Measurements from ENCODE around the gene ERCC6. TPM values are rescaled to one million over a fixed set of nuclear protein-coding genes. Genes with fewer than 3 reads are reported as not detected.

ERCC6 gene
- total RNA-seq, 5 donors from 2014 or later (not counting 1 experiment from before 2014, with no cell fraction given): 34.6 to 40.7 (median 39.1) TPM

DNA sequence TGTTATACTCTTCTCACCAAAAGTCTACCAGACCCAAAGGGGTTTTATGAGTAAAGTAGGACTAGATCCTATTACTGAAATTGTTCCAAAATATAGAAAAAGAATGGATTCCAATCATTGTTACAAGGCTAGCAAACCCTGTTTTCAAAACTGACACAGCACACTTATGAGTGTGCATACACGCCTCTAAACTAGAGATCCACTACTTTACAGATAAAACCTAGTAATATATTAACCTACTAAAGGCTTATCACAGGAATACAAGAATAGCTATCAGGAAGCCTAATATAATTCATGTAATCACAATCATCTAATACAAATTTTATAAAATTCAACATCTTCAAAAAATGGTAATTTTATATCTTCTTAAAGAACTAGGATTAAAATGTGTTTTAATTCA lies 52.2 kb downstream of the ERCC6 start:
- ATAC-seq (replicated peaks in 1 of 4) (no peak), DNase-seq (no peak)
- no peaks in the 10 kb centered on the region for H3K9me3 ChIP-seq
- H3K4me3 Mint-ChIP-seq: no peak overlapping the region
- H3K27me3 Mint-ChIP-seq: no peaks in the 10 kb centered on the region
- H3K27ac Mint-ChIP-seq: no peak overlapping the region
- ChIA-PET POLR2A (no interaction called here), CTCF (no interaction called here)
- H3K27me3 ChIP-seq (replicated peaks in 1 of 2; ENCODE audit: control insufficient read depth in 2 of 2, extremely low read depth in 1 of 2, insufficient read depth in 2 of 2, low read length in 1 of 2): no peaks in the 10 kb centered on the region
- peaks cover 36% of the 10 kb centered on the region for H3K36me3 Mint-ChIP-seq
- H3K4me1 Mint-ChIP-seq: peaks cover 11 to 21% (median 20%) of the 10 kb centered on the region in 3 donors
- H3K4me3 ChIP-seq (ENCODE audit: control insufficient read depth in 1 of 2, extremely low read depth in 1 of 2, low read length in 1 of 2): no peak overlapping the region
- H3K36me3 ChIP-seq (ENCODE audit: control insufficient read depth in 2 of 2, extremely low read depth in 1 of 2, insufficient read depth in 1 of 2, low read length in 1 of 2): peaks cover 4 to 8% of the 10 kb centered on the region in 2 donors
- no peaks in the 10 kb centered on the region for H3K9me3 Mint-ChIP-seq
- no peaks in the 10 kb centered on the region for H3K4me1 ChIP-seq (ENCODE audit: control insufficient read depth in 1 of 2, extremely low read depth in 1 of 2, insufficient read depth in 2 of 2, low read length in 2 of 2)
- no peak overlapping the region for H3K27ac ChIP-seq (ENCODE audit: low read length)
- 100% methylated on average over 1 of the region's 1 CpG for WGBS (ENCODE audit: insufficient coverage)

DNA sequence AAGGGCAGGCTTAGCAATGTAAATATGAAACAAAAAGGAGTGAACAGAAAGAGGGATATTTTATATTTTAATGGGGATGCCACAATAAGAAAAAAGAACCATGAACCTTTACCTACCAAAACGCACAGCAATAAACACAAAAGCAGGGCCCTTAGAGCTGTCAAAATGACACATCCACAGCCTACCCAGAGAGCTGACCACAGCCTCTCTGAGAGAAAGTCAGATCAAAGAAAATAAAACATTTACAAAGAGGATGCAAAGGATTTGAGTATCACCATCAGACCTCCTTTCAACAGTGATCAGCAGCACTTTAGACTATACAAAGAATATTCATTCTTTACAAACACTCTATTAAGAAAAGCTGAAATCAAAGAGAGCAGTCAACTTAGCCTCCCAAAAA lies 52.9 kb downstream of the ERCC6 start:
- Mint-ChIP-seq H3K27ac (no peak overlapping the region), H3K4me1 (peaks cover 11 to 21% (median 20%) of the 10 kb centered on the region in 3 donors), H3K27me3 (no peaks in the 10 kb centered on the region), H3K36me3 (peaks cover 34% of the 10 kb centered on the region), H3K4me3 (no peak overlapping the region), H3K9me3 (no peaks in the 10 kb centered on the region)
- no CpG with 5 or more reads among the region's 1 CpG for WGBS (ENCODE audit: insufficient coverage)
- no peak overlapping the region for H3K4me3 ChIP-seq (ENCODE audit: control insufficient read depth in 1 of 2, extremely low read depth in 1 of 2, low read length in 1 of 2)
- H3K27me3 ChIP-seq (replicated peaks in 1 of 2; ENCODE audit: control insufficient read depth in 2 of 2, extremely low read depth in 1 of 2, insufficient read depth in 2 of 2, low read length in 1 of 2): no peaks in the 10 kb centered on the region
- no peaks in the 10 kb centered on the region for H3K4me1 ChIP-seq (ENCODE audit: control insufficient read depth in 1 of 2, extremely low read depth in 1 of 2, insufficient read depth in 2 of 2, low read length in 2 of 2)
- H3K9me3 ChIP-seq: no peaks in the 10 kb centered on the region
- ATAC-seq (replicated peaks in 1 of 4) (no peak), DNase-seq (no peak)
- peaks cover 4 to 8% of the 10 kb centered on the region in 2 donors for H3K36me3 ChIP-seq (ENCODE audit: control insufficient read depth in 2 of 2, extremely low read depth in 1 of 2, insufficient read depth in 1 of 2, low read length in 1 of 2)
- H3K27ac ChIP-seq (ENCODE audit: low read length): no peak overlapping the region
- POLR2A ChIA-PET: no interaction called here
- CTCF ChIA-PET: no interaction called here

DNA sequence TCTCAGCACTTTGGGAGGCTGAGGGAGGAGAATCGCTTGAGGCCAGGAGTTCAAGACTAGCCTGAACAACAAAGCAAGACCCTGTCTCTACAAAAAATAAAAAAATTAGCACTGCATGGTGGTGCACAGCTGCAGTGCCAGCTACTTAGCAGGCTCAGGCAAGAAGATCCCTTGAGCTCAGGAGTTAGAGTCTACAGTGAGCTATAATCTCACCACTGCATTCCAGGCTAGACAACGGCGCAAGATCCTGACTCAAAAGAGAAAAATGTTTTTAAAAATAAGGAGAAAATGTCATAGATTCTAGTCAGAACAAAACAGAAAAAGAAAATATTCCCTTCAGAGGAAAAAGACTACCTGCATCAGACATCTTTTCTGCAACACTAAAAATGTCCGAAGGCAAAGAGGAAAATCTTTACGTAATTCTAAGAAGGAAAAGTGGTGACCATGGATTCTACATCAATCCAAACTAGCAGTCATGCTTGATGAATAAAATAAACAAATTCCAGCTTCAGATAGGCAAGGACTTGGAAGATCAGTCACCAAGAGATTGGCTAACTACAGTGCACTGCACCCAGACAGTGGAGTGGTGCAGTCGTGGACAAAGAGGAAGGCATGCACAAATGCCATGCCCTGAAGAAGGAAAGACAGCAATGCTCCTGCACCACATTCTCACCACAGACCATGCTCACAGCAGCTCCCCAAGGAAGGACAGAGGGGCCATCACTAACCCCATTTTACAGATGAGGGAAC lies 54.3 kb downstream of the ERCC6 start:
- Histone ChIP-seq H3K27me3 (replicated peaks in 1 of 2; ENCODE audit: control insufficient read depth in 2 of 2, extremely low read depth in 1 of 2, insufficient read depth in 2 of 2, low read length in 1 of 2) (no peaks in the 10 kb centered on the region), H3K9me3 (no peaks in the 10 kb centered on the region), H3K27ac (ENCODE audit: low read length) (no peak overlapping the region), H3K36me3 (ENCODE audit: control insufficient read depth in 2 of 2, extremely low read depth in 1 of 2, insufficient read depth in 1 of 2, low read length in 1 of 2) (peaks cover 4 to 12% of the 10 kb centered on the region in 2 donors), H3K4me3 (ENCODE audit: control insufficient read depth in 1 of 2, extremely low read depth in 1 of 2, low read length in 1 of 2) (no peak overlapping the region), H3K4me1 (ENCODE audit: control insufficient read depth in 1 of 2, extremely low read depth in 1 of 2, insufficient read depth in 2 of 2, low read length in 2 of 2) (no peaks in the 10 kb centered on the region)
- peaks cover 11 to 21% (median 20%) of the 10 kb centered on the region in 3 donors for H3K4me1 Mint-ChIP-seq
- WGBS (ENCODE audit: insufficient coverage): 100% methylated on average over 2 of the region's 6 CpGs
- POLR2A ChIA-PET: no interaction called here
- H3K27ac Mint-ChIP-seq: no peak overlapping the region
- CTCF ChIA-PET: no interaction called here
- no peaks in the 10 kb centered on the region for H3K27me3 Mint-ChIP-seq
- H3K9me3 Mint-ChIP-seq: no peaks in the 10 kb centered on the region
- peaks cover 41% of the 10 kb centered on the region for H3K36me3 Mint-ChIP-seq
- ATAC-seq (replicated peaks in 1 of 4): no peak
- H3K4me3 Mint-ChIP-seq: no peak overlapping the region
- DNase-seq: no peak

DNA sequence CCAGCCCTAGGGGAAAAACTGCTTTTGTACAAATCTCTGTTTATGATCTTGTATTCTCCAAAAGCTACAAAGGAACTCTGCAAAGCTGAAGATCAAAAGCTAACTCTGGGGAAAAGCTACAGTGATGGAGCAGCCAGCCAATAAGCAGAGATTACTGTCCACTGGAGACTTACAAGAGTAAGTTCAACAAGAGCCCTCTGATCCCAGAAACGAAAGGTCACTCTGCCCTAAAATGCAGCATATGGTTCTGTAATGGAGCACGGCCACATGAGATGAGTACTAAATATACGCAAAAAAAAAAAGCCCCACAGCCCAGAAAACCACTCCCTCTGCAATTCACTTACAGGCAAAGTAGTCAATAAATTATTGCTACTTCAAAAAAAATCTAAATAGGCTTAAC lies 60.1 kb downstream of the ERCC6 start:
- DNase-seq (no peak), ATAC-seq (replicated peaks in 1 of 4) (no peak)
- no peaks in the 10 kb centered on the region for H3K27me3 ChIP-seq (replicated peaks in 1 of 2; ENCODE audit: control insufficient read depth in 2 of 2, extremely low read depth in 1 of 2, insufficient read depth in 2 of 2, low read length in 1 of 2)
- H3K4me3 Mint-ChIP-seq: no peak overlapping the region
- H3K27ac Mint-ChIP-seq: no peak overlapping the region
- WGBS (ENCODE audit: insufficient coverage): 100% methylated on average over 2 of the region's 3 CpGs
- H3K36me3 Mint-ChIP-seq: peaks cover 80% of the 10 kb centered on the region
- H3K36me3 ChIP-seq (ENCODE audit: control insufficient read depth in 2 of 2, extremely low read depth in 1 of 2, insufficient read depth in 1 of 2, low read length in 1 of 2): peaks cover 18 to 48% of the 10 kb centered on the region in 2 donors
- no peaks in the 10 kb centered on the region for H3K4me1 ChIP-seq (ENCODE audit: control insufficient read depth in 1 of 2, extremely low read depth in 1 of 2, insufficient read depth in 2 of 2, low read length in 2 of 2)
- H3K4me3 ChIP-seq (ENCODE audit: control insufficient read depth in 1 of 2, extremely low read depth in 1 of 2, low read length in 1 of 2): no peak overlapping the region
- H3K4me1 Mint-ChIP-seq: no peaks in the 10 kb centered on the region
- no peaks in the 10 kb centered on the region for H3K9me3 ChIP-seq
- ChIA-PET POLR2A (interaction anchor here in 1 of 2 donors (0.7 kb wide), 1 partner anchor 203 kb away, joined by 5 read pairs; no protein-coding TSS in a partner anchor), CTCF (no interaction called here)
- no peaks in the 10 kb centered on the region for H3K27me3 Mint-ChIP-seq
- H3K27ac ChIP-seq (ENCODE audit: low read length): no peak overlapping the region
- H3K9me3 Mint-ChIP-seq: no peaks in the 10 kb centered on the region

DNA sequence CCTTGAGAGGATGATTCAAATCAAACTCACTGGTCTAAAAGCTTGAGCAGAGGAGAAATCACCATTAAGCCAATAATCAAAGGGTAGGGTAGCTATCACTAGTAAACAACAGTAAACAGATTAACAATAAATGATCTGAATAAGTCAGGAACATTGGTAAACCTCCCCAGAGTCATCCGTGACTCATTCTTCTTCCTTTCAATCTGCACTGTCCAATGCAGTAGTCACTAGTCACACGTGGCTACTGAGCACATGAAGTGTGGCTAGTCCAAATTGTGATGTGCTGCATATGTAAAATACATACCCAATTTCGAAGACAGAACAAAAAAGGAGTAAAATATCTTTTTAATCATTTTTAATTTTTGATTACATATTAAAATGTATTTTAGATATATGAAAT lies 64.0 kb downstream of the ERCC6 start:
- ATAC-seq (replicated peaks in 1 of 4) (no peak), DNase-seq (no peak)
- Mint-ChIP-seq H3K4me3 (no peak overlapping the region), H3K36me3 (peaks cover 86% of the 10 kb centered on the region), H3K9me3 (no peaks in the 10 kb centered on the region), H3K27me3 (no peaks in the 10 kb centered on the region), H3K4me1 (no peaks in the 10 kb centered on the region), H3K27ac (no peak overlapping the region)
- no peak overlapping the region for H3K4me3 ChIP-seq (ENCODE audit: control insufficient read depth in 1 of 2, extremely low read depth in 1 of 2, low read length in 1 of 2)
- POLR2A ChIA-PET: no interaction called here
- no peaks in the 10 kb centered on the region for H3K27me3 ChIP-seq (replicated peaks in 1 of 2; ENCODE audit: control insufficient read depth in 2 of 2, extremely low read depth in 1 of 2, insufficient read depth in 2 of 2, low read length in 1 of 2)
- CTCF ChIA-PET: interaction anchor here in 1 of 2 donors (0.6 kb wide), 1 partner anchor 48 kb away, joined by 3 read pairs; no protein-coding TSS in a partner anchor
- H3K36me3 ChIP-seq (ENCODE audit: control insufficient read depth in 2 of 2, extremely low read depth in 1 of 2, insufficient read depth in 1 of 2, low read length in 1 of 2): peaks cover 16 to 73% of the 10 kb centered on the region in 2 donors
- WGBS (ENCODE audit: insufficient coverage): no CpG with 5 or more reads among the region's 3 CpGs
- H3K27ac ChIP-seq (ENCODE audit: low read length): no peak overlapping the region
- no peaks in the 10 kb centered on the region for H3K9me3 ChIP-seq
- H3K4me1 ChIP-seq (ENCODE audit: control insufficient read depth in 1 of 2, extremely low read depth in 1 of 2, insufficient read depth in 2 of 2, low read length in 2 of 2): no peaks in the 10 kb centered on the region

DNA sequence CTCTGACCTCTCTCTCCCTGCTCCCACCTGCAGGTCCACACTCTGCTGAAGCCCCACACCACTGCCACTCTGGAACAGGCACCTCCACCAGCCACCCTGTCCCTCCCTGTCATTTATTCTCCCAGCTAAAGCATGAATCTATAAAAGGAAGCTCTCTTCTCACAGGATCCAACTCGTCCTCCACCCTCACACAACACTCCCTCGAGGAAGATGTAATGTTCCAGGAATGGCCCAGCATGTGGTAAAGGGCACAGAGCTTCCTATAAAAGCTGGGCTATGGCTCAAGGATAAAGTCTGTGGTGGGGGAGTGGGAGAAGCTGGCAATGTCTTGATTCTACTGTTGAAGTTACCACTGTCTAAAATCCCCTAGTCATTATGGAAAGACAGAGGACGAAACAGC lies 67.4 kb downstream of the ERCC6 start:
- DNase-seq (no peak), ATAC-seq (replicated peaks in 1 of 4) (no peak)
- Histone ChIP-seq H3K36me3 (ENCODE audit: control insufficient read depth in 2 of 2, extremely low read depth in 1 of 2, insufficient read depth in 1 of 2, low read length in 1 of 2) (peaks cover 14 to 74% of the 10 kb centered on the region in 2 donors), H3K4me3 (ENCODE audit: control insufficient read depth in 1 of 2, extremely low read depth in 1 of 2, low read length in 1 of 2) (no peak overlapping the region), H3K4me1 (ENCODE audit: control insufficient read depth in 1 of 2, extremely low read depth in 1 of 2, insufficient read depth in 2 of 2, low read length in 2 of 2) (no peaks in the 10 kb centered on the region), H3K9me3 (no peaks in the 10 kb centered on the region), H3K27ac (ENCODE audit: low read length) (no peak overlapping the region), H3K27me3 (replicated peaks in 1 of 2; ENCODE audit: control insufficient read depth in 2 of 2, extremely low read depth in 1 of 2, insufficient read depth in 2 of 2, low read length in 1 of 2) (no peaks in the 10 kb centered on the region)
- H3K27me3 Mint-ChIP-seq: no peaks in the 10 kb centered on the region
- H3K27ac Mint-ChIP-seq: no peak overlapping the region
- H3K9me3 Mint-ChIP-seq: no peaks in the 10 kb centered on the region
- ChIA-PET POLR2A (no interaction called here), CTCF (no interaction called here)
- peaks cover 92% of the 10 kb centered on the region for H3K36me3 Mint-ChIP-seq
- WGBS (ENCODE audit: insufficient coverage): no CpG with 5 or more reads among the region's 3 CpGs
- no peak overlapping the region for H3K4me3 Mint-ChIP-seq
- no peaks in the 10 kb centered on the region for H3K4me1 Mint-ChIP-seq
